HG02623 (cell line): Measurements from ENCODE around the gene FADS2.

Source experiments
- ATAC-seq: cut with Tn5 transposase; IDR thresholded peaks from one replicate; pipeline ENCODE4 v1.9.1; 2021; ENCODE audit warnings: moderate library complexity; ENCODE audit not compliant: unreplicated experiment

FADS2 gene

DNA sequence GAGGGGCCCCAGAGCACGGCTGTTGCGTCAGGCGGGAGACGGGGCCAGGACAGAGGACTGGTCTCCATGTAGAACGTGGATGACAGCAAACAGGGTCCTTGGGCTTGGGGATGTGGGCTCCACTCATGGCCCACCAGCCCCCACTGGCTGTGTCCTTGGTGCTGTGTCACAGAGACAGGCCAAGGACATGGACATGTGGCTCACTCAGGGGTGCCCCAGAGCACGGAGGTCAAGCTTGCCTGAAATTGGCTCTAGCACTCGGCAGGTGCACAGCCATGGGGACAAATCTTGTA, 14.4 kb downstream of the FADS2 start:
- ATAC-seq, result no peak

DNA sequence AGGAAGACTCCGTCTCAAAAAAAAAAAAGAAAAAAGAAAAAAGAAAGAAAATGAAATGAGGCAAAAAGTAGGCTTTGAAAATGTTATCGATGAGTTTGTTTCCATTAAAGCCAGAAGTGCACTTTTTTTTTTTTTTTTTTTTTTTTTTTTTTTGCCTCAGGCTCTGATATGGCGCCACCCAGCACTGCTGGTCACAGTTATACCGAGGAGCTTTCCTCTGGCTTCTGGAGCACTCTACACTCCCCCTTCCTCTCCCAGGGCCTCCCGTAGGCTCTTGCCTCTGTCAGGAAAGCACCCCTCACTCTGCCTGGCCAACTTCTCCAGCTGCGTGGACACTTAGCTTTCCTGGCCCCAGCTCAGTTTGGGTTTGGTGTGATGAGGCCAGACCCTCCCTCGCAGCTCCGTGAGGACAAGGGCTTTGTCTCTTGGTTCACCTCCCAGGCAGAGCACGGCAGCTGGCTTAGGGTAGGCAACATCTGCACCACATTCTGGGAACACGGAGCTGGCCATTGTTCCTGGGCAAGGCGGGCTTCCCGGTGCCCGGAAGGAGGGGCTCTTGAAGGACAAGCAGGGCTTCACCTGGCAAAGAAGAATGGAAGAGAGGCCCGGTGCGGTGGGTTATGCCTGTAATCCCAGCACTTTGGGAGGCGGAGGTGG, 16.9 kb downstream of the FADS2 start:
- ATAC-seq, result no peak

DNA sequence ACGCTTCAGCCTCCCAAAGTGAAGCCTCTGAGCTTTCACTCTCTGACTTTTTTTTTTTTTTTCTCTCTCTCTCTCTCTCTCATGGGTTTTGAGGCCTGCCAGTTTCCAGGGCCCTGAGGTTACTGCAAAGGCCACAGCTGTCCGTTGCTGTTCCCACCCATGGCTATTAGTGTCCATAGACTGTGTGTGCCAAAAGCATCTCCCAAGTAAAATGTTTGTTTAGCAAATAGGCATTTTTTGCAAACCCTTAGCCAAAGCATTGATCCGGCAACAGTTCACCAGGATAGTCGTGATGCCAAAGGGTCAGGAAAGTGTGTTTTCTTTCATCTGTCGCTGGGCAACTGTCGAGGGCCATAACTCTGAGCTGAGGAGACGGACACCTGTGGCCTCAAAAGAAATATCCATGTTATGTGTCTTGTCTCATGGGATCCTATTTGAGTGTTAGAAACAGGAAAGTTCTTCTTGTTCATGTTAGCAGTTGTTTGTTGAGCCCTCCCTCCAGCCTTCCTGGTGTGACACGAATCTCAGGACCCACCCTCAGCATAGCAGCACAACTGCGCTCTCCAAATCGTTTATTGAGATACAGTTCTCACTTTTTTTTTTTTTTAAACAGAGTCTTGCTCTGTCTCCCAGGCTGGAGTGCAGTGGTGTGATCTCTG, 18.4 kb downstream of the FADS2 start:
- no peak for ATAC-seq

DNA sequence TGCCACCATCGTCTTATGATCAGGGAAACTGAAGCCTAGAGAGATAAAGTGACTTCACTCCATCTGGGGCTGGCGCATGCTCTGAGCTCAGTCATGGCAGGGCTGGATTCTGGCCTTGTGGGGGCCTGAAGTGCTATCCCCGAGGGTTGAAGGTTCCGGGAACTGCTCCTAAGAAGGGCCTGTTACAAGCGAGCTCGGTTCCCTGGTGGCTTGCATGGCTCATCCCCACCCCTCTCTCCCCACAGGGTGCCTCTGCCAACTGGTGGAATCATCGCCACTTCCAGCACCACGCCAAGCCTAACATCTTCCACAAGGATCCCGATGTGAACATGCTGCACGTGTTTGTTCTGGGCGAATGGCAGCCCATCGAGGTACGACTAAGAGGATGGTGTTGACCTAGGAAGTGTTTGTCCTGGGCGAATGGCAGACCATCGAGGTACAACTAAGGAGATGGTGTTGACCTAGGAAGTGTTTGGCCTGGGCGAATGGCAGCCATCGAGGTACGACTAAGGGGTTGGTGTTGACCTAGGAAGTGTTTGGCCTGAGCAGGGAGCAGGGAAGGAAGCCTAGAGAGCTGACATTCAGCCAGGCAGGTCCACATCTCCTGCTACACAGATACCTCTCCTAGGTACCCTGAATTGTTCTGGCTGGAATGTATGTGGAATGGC, 19.9 kb downstream of the FADS2 start:
- ATAC-seq, result no peak

DNA sequence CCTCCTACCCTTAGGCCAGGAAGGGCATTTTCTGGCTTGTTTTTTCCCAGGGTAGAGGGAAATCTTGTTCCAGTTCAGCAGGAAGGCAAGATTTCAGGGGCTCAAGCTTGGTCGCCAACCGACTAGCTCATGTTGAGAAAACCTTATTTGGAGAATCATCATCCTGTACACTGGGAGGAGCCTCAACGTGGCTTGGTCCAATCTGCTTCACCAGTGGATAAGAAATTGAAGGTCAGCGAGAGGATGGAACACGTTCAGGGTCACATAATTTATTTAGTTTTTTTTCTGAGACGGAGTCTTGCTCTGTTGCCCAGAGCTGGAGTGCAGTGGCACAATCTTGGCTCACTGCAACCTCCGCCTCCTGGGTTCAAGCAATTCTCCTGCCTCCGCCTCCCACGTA, 20.5 kb downstream of the FADS2 start:
- no peak for ATAC-seq

DNA sequence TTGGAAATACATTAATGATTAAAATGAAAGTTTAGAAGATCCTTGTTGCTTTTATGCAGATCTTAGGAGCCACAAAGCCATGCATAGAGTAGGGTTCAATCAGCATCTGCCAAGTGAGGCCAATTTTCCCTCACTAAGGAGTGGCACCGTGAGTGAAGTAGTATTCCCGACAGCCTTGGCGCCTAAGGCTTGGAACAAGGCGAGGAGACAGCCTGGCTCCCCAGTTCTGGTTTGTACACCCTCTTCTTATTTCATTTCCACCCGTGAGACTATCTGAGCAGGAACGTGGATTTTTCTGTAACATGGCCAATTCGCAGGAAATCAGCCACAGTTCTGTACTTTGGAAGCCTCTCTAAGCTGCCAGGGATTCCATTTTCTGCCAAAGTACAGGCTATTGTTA, 22.6 kb downstream of the FADS2 start:
- no peak for ATAC-seq

DNA sequence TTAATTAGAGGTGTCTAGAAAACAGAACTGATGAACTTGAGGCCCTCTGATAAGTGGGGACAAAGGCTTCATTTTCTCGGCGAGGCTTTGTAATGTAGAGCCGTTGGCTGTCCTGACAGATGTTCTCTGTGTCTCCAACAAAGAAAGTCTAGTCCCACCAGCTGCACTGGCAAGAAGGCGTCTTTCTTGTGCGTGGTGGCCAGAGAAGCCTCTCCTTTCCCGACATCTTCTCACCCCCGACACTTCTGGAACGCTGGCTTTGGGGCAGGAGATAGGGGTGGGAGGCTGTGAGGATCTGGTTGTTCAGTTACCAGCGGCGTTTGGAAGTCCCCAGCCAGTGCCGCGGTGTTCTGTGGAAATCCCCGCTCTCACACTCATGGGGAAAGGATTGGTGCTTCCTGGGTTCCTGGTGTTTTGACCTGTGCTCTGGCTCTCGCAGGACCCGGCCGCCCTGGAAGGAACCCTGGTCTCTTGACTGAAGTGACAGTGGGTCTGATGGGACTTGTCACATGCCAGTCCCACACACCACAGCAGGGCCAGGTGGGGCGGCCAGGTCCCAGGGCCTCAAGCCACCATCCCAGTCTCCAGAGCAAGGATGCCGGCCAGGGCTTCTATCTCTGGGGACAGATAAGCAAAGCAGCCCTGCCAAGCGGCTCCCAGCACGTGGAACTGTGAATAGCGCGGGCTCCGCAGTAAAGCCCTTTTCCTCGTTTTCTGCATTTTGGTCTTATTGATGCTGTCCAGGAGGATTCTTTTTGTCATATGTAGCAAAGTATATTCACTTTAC, 23.2 kb downstream of the FADS2 start:
- ATAC-seq, result no peak

DNA sequence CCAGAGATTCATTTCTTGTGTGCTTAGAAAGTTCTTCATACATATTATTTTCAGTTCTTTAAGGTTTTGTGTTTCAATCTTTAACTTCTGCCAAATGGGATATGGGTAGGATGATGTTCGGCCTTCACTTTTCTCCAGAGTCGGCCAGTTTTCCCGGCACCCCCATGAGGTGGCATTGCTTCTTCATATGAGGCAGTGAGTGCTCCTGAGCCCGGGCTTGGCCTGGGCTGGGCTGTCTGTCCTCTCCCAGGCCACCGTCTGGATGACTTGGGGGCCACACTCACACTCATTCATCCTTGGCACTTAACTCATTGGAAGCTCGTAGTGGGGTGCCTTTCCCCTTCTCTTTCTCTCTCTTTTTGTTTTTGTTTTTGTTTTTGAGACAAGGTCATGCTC, 23.8 kb downstream of the FADS2 start:
- no peak for ATAC-seq

DNA sequence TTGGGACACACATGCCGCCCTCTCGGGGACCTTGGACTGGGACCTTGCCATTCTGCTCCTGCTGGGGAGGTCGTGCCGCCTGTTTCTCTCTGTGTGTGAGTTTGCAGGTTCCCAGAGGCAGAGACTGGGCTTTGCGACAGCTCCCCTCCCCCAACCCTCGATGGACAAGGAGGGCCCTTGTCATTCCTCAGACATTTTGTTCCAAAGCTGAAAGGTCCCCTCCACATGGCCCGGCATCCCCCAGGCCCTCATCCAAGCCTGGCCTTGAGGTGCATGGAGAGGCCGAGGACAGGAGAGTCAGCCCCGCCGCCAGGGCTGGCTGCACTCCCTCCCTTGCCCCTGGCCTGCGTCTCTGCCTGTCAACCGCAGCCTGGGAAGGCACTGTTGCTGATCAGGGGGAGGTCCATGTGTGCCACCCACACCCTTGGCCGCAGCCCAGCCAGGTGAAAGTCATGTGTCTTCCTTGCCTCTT, 25.6 kb downstream of the FADS2 start:
- ATAC-seq, result no peak

DNA sequence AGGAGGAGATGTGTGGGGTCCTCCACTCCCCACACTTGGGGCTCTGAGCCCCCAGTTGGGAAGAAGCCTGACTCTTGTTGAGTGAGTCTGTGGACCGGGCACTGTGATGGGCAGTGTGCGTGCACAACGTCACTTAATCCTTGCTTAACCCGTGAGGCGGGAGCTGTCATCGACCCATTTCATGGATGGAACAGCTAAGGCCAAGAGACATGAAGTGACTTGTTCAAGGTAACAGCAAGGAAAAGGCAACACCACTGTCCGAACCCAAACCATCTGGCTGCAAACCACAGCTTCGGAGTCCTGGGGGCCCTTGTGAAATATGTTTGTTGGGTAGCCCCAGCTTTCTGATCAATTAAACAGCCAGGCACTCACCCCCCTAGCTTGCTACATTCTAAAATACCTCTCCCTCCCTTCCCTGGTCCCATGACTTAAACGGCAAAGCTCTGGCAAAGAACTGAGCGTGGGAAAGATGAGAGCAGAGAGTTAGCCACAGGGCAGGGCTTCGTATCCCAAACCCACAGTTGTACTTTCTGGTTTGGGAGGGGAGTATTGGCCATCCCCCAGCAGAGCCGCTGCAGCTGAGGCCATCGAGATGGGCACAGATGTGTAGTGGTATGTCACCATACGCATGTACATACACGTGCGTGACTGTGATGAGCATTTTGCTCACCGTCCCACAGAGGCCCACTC, 26.3 kb downstream of the FADS2 start:
- ATAC-seq, result no peak

DNA sequence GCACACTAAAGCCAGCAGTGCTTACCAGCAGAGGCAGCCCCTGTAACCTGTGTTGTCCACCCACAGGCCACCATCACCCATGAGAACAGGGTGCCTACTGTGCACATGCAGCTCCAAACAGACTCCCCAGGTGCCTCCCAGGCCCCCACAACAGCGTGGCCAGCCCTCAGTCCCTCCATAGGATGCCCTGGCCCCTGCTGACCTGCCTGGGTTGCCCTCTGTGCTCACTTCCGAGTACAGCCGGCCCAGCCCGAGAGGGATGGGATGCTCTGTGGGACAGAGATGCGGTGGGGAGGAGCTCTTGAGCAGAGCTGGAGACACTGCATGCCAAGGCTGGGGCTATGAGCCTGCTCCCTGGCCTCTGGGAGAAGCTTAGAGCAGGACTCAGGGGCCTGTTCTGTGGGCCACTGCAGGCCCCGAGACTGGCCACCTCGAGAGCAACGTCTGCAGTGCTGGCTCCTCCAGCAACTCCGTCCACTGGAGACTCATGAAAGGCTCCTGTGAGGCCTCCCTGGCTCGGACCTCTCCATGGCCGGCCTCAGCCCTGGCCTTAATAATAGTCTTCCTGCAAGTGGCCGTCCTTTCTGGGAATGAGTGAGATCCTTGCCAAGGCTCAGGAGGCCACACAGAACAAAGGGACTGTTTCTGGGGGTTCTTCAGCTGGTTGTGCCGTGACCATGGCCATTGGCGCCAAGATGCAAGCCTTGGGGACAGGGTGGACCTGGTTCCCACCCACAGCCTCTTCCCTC, 27.0 kb downstream of the FADS2 start:
- no peak for ATAC-seq

DNA sequence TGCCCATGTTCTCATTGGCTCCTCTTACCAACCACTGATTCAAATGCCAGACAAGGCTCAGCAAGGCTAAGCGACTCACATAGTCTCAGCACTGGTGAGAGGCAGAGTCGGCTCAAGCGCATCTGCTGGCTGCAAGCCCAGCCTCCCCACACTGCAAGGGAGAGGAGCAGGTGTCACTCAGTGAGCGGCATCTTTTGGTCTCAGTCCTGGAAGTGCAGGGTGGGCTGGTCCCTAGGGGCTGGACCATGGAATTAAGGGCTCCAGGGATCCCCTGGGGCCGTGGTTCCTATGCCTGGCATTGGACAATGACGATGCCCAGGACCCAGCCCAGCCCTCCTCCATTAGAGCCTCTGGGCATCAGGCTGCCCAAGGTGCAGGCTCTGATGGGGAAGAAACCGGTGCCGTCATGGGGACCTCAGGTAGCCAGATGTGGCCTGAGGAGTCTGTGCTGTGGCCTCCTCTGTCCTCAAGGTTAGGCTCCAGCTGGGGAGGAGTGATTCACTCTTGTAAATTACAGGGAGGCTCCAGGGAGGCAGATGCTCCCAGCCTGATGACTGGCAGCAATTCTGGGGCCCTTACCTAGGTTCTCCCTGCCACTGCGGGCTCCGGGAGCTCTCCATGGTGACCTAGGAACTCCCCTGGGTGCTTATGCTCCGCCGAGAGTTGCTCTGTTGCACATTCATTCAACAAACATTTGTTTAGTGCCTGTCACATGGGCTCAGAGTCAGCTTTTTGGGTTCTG, 28.0 kb downstream of the FADS2 start:
- no peak for ATAC-seq

DNA sequence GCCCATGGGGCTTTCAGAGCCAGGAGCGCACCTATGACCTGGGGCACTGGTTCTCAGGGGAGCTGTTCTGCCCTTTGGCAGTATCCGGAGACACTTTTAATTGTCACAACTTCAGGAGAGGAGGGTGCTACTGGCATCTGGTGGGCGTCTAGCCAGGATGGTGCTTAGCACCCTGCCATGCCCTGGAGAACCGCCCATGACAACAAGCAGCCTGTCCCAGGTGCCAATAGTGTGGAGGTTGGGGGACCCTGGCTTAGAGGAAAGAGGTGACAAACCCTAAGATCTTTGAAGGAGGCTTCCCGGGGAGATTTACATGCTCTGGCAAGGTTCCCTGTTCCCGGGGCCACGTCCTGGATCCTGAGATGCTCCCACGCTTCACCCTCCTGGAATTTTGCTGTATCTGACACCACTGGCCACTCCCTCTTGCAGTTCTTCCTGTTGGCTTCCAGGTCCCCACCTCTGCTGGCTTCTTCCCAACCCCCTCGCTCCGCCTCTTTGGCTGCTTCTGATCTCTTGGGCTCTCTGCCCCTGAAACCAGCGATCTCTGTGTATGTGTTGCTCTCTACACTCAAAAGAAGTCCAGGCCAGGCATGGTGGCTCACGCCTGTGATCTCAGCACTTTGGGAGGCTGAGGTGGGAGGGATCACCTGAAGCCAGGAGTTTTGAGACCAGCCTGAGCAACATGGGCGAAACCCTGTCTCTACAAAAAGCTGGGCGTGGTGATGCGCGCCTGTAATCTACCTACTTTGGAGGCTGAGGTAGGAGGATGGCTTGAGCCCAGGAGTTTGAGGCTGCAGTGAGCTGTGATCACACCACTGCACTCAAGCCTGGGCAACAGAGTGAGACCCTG, 32.2 kb downstream of the FADS2 start:
- ATAC-seq, result no peak

DNA sequence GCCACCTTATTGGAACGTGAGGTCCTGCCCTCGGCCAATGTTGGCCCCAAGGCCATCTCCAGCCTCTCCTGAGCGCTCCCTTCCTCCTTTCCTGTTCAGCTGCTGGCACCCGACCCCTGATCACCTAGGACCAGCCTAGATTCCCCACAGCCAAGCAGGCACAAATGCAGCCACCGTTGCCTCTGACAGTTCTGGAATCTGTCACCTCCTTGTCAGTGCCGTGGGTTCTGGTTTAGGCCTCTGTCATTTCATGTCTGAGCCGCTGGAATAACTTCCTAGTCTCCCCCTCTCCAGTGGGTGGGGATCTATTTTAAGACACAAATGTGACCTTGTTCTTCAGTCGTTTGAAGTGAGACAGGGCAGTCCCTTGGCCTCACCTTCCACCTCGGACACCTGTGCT, 33.5 kb downstream of the FADS2 start:
- ATAC-seq, result no peak

DNA sequence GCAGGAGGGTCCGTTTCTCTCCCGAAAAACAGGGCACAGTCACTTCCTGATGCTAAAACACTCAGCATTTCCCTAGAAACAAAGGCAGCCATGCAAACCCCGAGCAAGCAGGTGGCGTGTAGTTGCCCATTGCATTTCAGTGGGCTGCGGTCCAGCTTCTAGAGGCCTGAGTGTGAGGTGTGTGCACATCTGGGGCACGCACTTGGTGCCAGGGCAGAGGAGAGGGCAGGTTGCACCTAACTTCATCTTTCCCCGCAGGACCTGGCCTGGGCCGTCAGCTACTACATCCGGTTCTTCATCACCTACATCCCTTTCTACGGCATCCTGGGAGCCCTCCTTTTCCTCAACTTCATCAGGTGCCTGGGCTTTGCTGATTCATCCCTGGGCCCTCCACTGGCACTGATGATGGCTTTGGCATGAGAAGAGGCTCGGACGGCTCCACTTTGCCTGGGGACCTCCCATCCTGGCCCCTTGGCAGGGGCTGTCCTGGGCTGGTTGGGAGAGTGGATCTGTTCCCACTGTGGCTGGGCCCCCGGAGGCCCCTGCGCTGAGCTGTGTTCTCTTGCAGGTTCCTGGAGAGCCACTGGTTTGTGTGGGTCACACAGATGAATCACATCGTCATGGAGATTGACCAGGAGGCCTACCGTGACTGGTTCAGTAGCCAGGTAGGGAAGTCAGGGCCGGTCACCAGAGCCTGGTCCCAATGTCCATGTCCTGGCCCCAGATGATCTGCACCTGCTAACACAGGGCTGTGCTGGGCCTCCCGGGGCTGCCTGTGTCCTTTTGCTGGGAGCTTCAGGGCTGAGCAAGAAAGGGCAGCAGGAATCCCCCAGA, 34.8 kb downstream of the FADS2 start:
- no peak for ATAC-seq

DNA sequence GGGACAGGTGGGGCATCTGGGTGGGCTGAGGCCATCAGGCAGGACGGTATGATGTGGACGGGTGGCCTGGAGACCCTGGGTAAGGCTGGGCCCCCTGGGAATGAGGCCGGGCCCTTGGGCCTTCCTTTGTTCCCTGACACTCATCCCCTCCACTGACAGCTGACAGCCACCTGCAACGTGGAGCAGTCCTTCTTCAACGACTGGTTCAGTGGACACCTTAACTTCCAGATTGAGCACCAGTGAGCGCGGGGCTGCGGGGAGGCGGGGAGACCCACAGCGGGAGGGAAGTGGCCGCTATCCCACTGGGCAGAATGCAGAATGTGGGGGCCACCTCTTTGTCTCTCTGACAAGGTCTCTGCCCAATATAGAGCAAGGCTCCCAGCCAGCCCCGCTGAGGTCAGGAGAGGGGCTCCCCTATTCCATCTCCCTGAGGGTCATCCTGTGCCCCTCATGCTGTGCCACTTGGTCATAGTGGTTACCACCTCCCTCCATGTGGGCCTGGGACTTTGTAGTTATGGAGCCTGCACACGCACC, 35.5 kb downstream of the FADS2 start:
- no peak for ATAC-seq
